Omental fat pad (tissue), 4 donors: Measurements from ENCODE around the gene HHATL. TPM values are rescaled to one million over a fixed set of nuclear protein-coding genes. Genes with fewer than 3 reads are reported as not detected.

ENCODE experiments used
- ATAC-seq: fragments of 150-250 bp; one replicate; pipeline ENCODE4 v1.9.1; 2016; ENCODE audit warnings: mild to moderate bottlenecking, moderate library complexity; ENCODE audit not compliant: low FRiP score
- DNase-seq: peaks from one replicate; pipeline ENCODE4 v3.0.0-alpha.2; 2019; ENCODE audit warnings: low spot score
- CTCF ChIP-seq, 3 donors: fragments of 450-650 bp; IDR thresholded peaks; one replicate each; pipeline ENCODE4 v1.5.1; 2016 to 2017; ENCODE audit warnings: antibody characterized with exemption in 3 of 3, mild to moderate bottlenecking in 3 of 3, moderate library complexity in 2 of 3
- total RNA-seq, 4 donors: library from RNA; depleted of rRNA; stranded (reverse); fragments of >200 nt; gene quantifications; one replicate each; pipeline ENCODE4 v1.1.0, GENCODE V29; 2016

The HHATL gene
- not detected for total RNA-seq

GRCh38 chr3:42702066-42702951 is at the start of gene HHATL:
Gene HHATL, minus strand, starts transcription at chr3:42702798. Its CDS starts 1,972 bp downstream, at chr3:42700826.
- ATAC-seq (no peak), DNase-seq (peak; percentile 1)
- no peak for TF ChIP-seq CTCF (IDR thresholded peaks at IDR 0.05)

DNA sequence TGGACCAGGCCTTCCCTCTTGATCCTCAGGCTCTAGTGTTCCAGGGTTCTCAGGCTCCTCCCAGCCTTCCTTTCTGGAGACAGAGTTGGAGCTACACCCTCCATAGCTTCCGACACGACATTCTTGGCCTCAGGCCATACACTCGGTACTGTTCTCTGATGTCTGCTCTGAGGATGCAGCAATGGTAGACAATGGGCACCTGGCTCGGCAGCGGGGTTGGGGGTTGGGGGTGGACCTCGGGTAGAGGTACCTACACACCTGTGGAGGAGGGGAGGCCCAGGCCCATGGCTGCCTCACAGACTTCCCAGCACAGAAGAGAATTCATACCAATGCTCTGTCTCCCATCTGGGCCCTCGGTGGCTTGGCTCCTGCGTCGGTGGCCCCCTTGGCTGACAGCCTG is 49.0 kb upstream of the HHATL start:
- no peak for DNase-seq
- no peak for ATAC-seq
- no peak for TF ChIP-seq CTCF (IDR thresholded peaks at IDR 0.05)

DNA sequence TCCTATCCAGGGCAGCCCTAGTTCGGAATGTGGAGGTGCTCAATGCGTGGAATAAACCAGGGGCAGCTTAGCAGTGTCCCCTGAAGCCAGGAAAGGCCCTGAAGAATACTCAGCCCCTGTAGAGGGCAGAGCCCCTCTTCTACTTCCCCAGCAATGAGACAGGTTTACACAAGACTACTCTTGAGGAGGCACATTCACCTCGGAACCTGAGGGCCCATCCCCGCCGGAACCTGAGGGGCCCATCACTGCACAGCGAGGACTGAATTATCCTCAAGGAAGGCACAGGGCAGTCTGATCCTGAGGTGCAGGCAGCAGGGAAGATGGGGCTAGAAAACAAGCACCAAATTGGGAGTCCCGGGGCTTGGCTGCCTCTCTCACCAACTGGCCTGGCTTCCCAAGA is 48.2 kb upstream of the HHATL start:
- TF ChIP-seq CTCF (IDR thresholded peaks at IDR 0.05) = no peak
- ATAC-seq = no peak
- no peak for DNase-seq

DNA sequence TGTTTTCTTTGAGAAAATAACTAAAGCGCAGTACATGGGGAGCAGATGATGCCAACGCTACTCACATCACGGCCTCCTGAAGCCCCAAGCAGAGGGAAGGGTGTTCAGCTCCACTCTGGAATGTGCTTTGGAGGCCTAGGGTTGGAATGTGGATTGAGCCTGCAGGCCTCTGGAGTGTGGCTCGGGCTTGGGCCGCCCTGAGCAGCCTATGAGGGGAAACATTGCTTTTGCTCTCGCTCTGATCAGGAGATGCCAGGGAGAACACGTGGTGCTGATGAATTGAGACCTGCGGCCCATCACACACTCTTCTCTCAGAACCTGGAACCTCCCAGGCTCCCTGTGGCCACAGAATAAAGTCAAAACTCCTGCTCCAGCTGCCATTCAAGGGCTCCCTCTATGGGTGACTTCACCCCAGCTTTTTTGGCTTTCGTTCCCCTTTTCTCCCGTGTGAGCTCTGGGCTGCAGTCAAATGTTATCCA is 47.2 kb upstream of the HHATL start:
- ATAC-seq (no peak), DNase-seq (no peak)
- TF ChIP-seq CTCF (IDR thresholded peaks at IDR 0.05) = no peak

GRCh38 chr3:42749025-42749752 is 46.6 kb upstream of the HHATL start:
- ATAC-seq (no peak), DNase-seq (no peak)
- TF ChIP-seq CTCF (IDR thresholded peaks at IDR 0.05) = no peak

- TF ChIP-seq CTCF (IDR thresholded peaks at IDR 0.05) = no peak
- no peak for ATAC-seq
- DNase-seq = no peak
These were observed 45.0 kb upstream of the HHATL start for GRCh38 chr3:42747581-42747980.
